ENCODE measurements around the gene ATP9B.

Gene ATP9B

GRCh38 chr18:79321625-79322405 lies 252.6 kb downstream of the ATP9B start:
- no peaks in the 10 kb centered on the region for H3K4me1 ChIP-seq (ENCODE audit: low read length)
- no peak overlapping the region for H3K4me3 ChIP-seq (ENCODE audit: low read length)
- no peak for DNase-seq
- H3K9me3 ChIP-seq (replicated peaks; ENCODE audit: insufficient read depth, low read length): no peaks in the 10 kb centered on the region
- no peak overlapping the region for H3K27ac ChIP-seq (ENCODE audit: low read length)
- no peaks in the 10 kb centered on the region for H3F3A ChIP-seq (ENCODE audit: insufficient read depth, low read length)
- no peak for TF ChIP-seq CTCF (IDR thresholded peaks at IDR 0.05; ENCODE audit: low read length)
- TF ChIP-seq EZH2 (optimal IDR thresholded peaks at IDR 0.05; ENCODE audit: low read depth, low read length): no peak
- no peak for TF ChIP-seq EZH2phosphoT487 (IDR thresholded peaks at IDR 0.05; ENCODE audit: low read length)
- H3K9me2 ChIP-seq (replicated peaks; ENCODE audit: insufficient read depth, low read length): no peaks in the 10 kb centered on the region
- no peak overlapping the region for H2AFZ ChIP-seq (ENCODE audit: low read length)
- H4K20me1 ChIP-seq (ENCODE audit: insufficient read depth, low read length): no peaks in the 10 kb centered on the region
- H3K36me3 ChIP-seq (replicated peaks; ENCODE audit: insufficient read depth, low read length): no peaks in the 10 kb centered on the region
- no peaks in the 10 kb centered on the region for H3K27me3 ChIP-seq (replicated peaks; ENCODE audit: insufficient read depth, low read length)
- H3K9ac ChIP-seq (ENCODE audit: low read length): no peak overlapping the region
- H3K4me2 ChIP-seq (ENCODE audit: low read depth, low read length): no peak overlapping the region
- no peaks in the 10 kb centered on the region for H3K79me2 ChIP-seq (ENCODE audit: low read length)

GRCh38 chr18:79322441-79322840 lies 253.2 kb downstream of the ATP9B start:
- H3K9me3 ChIP-seq (replicated peaks; ENCODE audit: insufficient read depth, low read length): no peaks in the 10 kb centered on the region
- no peaks in the 10 kb centered on the region for H4K20me1 ChIP-seq (ENCODE audit: insufficient read depth, low read length)

GRCh38 chr18:79323471-79323870 lies 254.3 kb downstream of the ATP9B start:
- TF ChIP-seq EZH2 (optimal IDR thresholded peaks at IDR 0.05; ENCODE audit: low read depth, low read length): no peak
- no peak for TF ChIP-seq CTCF (IDR thresholded peaks at IDR 0.05; ENCODE audit: low read length)
- no peak for TF ChIP-seq EZH2phosphoT487 (IDR thresholded peaks at IDR 0.05; ENCODE audit: low read length)
- H3K4me3 ChIP-seq (ENCODE audit: low read length): no peak overlapping the region
- H2AFZ ChIP-seq (ENCODE audit: low read length): no peak overlapping the region
- H3F3A ChIP-seq (ENCODE audit: insufficient read depth, low read length): no peaks in the 10 kb centered on the region
- H3K79me2 ChIP-seq (ENCODE audit: low read length): no peaks in the 10 kb centered on the region
- no peak for DNase-seq
- no peak overlapping the region for H3K9ac ChIP-seq (ENCODE audit: low read length)
- H3K4me1 ChIP-seq (ENCODE audit: low read length): no peaks in the 10 kb centered on the region
- no peaks in the 10 kb centered on the region for H3K9me2 ChIP-seq (replicated peaks; ENCODE audit: insufficient read depth, low read length)
- no peaks in the 10 kb centered on the region for H3K27me3 ChIP-seq (replicated peaks; ENCODE audit: insufficient read depth, low read length)
- H3K9me3 ChIP-seq (replicated peaks; ENCODE audit: insufficient read depth, low read length): no peaks in the 10 kb centered on the region
- no peaks in the 10 kb centered on the region for H3K36me3 ChIP-seq (replicated peaks; ENCODE audit: insufficient read depth, low read length)
- no peak overlapping the region for H3K4me2 ChIP-seq (ENCODE audit: low read depth, low read length)
- no peaks in the 10 kb centered on the region for H4K20me1 ChIP-seq (ENCODE audit: insufficient read depth, low read length)
- H3K27ac ChIP-seq (ENCODE audit: low read length): no peak overlapping the region

More at GRCh38 chr18:79322441-79322840, 253.2 kb downstream of the ATP9B start:
- Histone ChIP-seq H3F3A (ENCODE audit: insufficient read depth, low read length) (no peaks in the 10 kb centered on the region), H3K79me2 (ENCODE audit: low read length) (no peaks in the 10 kb centered on the region), H2AFZ (ENCODE audit: low read length) (no peak overlapping the region), H3K4me1 (ENCODE audit: low read length) (no peaks in the 10 kb centered on the region), H3K27ac (ENCODE audit: low read length) (no peak overlapping the region), H3K9me2 (replicated peaks; ENCODE audit: insufficient read depth, low read length) (no peaks in the 10 kb centered on the region), H3K36me3 (replicated peaks; ENCODE audit: insufficient read depth, low read length) (no peaks in the 10 kb centered on the region), H3K9ac (ENCODE audit: low read length) (no peak overlapping the region), H3K4me3 (ENCODE audit: low read length) (no peak overlapping the region), H3K4me2 (ENCODE audit: low read depth, low read length) (no peak overlapping the region), H3K27me3 (replicated peaks; ENCODE audit: insufficient read depth, low read length) (no peaks in the 10 kb centered on the region)
- DNase-seq: no peak
- TF ChIP-seq EZH2 (optimal IDR thresholded peaks at IDR 0.05; ENCODE audit: low read depth, low read length) (no peak), EZH2phosphoT487 (IDR thresholded peaks at IDR 0.05; ENCODE audit: low read length) (no peak), CTCF (IDR thresholded peaks at IDR 0.05; ENCODE audit: low read length) (no peak)

All from MM.1S (cell line).